Posterior cingulate gyrus (tissue), 11 donors: ENCODE results near the gene ZNF407.

Experiments used
- DNase-seq, 10 donors: peaks; one replicate each; pipeline versions ENCODE4 v3.0.0 to v3.0.0-alpha.2; 2020 to 2021; ENCODE audit warnings: mixed read lengths in 3 of 10
- intact Hi-C: fragments of 100-400 bp; cut with DNase I; formaldehyde crosslinking; loops from one replicate; pipeline ENCODE4 v1.15.1; 2023

The ZNF407 gene

DNA sequence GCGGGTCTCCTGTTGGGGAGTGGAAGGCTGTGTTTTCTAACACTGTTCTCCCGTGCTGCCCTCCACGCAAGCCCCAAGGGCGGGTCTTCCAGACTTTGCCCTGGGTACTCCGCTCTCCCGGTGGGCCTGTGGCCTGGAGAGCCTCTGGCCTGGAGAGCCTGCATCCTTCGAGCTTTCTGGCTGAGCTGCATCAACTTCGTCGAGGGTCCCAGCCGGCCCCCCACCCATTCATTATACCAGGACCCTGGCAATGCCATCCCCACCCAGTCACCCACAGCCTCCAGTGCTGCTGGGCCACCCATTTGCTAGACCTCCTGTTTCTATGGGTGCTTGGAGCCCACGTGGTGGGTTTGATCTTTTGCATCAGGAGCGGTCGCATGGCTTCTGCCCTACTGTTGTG, 509.1 kb downstream of the ZNF407 start:
- intact Hi-C loops = no loop called here
- peak in 1 of 10 donors; percentile 76 for DNase-seq

DNA sequence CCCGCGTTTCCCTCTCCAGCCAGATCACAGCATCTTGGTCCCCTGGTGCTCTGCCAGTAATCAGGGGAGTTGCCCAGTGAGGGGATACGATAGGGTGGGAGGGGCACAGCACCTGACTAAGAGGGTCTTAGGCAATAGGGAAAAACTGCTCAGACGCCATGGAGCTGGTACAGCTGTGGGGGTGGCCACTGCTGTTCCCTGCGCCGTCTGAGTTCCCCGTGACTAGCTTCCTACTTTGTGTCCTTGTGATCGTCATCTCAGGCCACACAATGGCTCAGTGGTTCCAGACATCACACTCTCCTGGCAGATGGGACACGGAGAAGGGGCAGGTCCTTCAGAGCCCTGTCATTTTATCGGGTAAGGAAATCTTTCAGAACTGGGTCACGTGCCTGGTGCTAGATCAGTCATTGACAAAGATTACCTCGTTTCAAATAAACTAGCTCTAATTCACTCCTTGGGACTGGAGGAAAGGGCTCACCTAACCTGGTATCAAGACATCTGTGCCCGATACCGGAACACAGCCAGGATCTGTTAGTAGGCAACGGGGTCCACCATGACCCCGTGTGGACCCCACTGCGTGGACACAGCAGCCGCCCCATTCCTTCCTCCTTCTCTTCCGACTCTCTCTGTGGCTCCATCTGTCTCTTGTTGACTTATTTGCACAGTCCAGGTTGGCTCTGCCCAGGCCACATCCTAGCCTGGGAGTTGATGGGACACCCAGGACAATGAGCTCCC, 509.7 kb downstream of the ZNF407 start:
- intact Hi-C loops = no loop called here
- no peak for DNase-seq

- intact Hi-C loops = no loop called here
- DNase-seq = peak in 1 of 10 donors; percentile 74
These were observed 510.2 kb downstream of the ZNF407 start for GRCh38 chr18:75107931-75108276.

- peak in 1 of 10 donors; percentile 70 for DNase-seq
- intact Hi-C loops = no loop called here
These were observed 511.1 kb downstream of the ZNF407 start for GRCh38 chr18:75108579-75109318.

- intact Hi-C loops = no loop called here
- DNase-seq = no peak
These were observed 511.6 kb downstream of the ZNF407 start for GRCh38 chr18:75109319-75109691.

GRCh38 chr18:75109819-75110218, 512.1 kb downstream of the ZNF407 start:
- peak in 1 of 10 donors; percentile 65 for DNase-seq
- intact Hi-C loops = no loop called here

GRCh38 chr18:75110311-75110710, 512.6 kb downstream of the ZNF407 start:
- DNase-seq = no peak
- intact Hi-C loops = no loop called here

- peak in 1 of 10 donors; percentile 57 for DNase-seq
- intact Hi-C loops = no loop called here
These were observed 513.3 kb downstream of the ZNF407 start for GRCh38 chr18:75110846-75111415.

- peak in 1 of 10 donors; percentile 24 for DNase-seq
These were observed 514.1 kb downstream of the ZNF407 start for GRCh38 chr18:75111760-75112159.

DNA sequence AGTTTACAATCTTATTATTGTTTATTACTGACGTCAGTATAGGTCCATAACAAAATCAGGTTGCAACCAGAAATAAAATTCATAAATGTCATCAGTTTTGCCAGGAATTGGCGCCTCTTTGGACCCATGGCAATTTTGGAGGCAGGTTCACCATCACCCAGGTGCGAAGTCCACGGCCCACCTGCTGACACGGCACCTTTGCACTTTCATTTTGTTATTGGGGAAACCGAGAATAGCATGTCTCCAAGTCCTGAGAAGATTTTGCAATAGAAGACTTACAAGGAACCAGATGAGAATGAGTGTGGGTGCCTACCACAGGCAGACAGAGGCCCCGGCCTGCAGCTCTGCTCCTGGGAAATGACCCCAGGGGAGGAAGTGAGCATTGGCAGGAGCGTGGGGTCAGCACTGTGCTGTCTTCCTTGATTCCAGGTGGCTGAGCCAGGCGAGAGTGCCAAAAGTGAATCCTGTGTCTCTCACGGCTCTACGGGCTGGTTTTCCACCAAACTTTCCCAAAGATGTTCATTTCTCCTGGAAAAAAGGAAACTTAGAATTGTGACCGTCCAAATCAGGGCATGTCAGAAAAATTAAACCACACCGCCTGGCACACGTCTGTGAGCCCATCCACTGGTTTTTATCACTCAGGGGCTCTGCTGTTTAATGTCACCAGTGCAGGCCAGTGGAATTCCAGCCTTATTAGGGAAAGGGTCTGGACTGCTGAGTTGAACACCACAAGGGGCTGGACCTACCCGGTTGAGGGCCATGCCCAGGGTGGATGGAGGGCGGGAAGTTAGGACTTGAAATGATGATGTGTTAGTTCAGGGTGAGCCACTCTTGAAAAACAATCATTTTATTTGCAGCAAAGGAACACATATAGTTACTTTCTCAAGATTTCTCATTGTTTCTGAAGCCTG, 514.8 kb downstream of the ZNF407 start:
- intact Hi-C loops = no loop called here
- DNase-seq = peak in 1 of 10 donors; percentile 18

More at GRCh38 chr18:75111760-75112159, 514.1 kb downstream of the ZNF407 start:
- intact Hi-C loops = no loop called here

GRCh38 chr18:75113455-75113854, 515.8 kb downstream of the ZNF407 start:
- DNase-seq = no peak
- intact Hi-C loops = no loop called here

DNA sequence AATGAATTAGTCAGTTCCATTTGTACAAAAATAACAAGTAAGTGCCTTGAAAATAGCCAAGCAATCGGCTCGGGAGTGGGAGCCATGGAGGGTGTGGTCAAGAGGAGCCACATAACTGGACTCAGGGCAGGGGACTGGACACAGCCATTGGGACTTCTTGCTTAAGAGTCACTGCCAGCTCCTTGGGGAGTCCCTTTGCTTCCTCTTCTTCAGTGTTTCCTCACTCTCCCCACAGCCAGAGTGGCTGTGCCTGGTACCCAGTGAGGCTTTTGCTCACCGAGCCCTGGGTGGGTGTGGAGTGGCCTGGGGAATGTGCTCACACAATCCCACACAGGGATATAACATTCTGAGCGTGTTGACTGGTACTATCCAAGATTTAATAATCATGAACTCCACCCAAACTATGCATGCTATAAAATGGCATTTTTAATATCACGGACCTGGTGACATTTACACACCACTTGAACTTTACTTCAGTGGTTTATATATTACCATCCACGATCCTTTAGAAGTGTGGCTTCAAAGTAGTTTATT, 516.6 kb downstream of the ZNF407 start:
- intact Hi-C loops = no loop called here
- DNase-seq = peak in 1 of 10 donors; percentile 22
